Common myeloid progenitor, CD34-positive (primary cell): Measurements from ENCODE around the gene SLC39A6.
"Not testable (repeated sequence)": the region's sequence is repeated elsewhere in the genome, so short reads cannot be mapped to it uniquely, and the experiment has no call there.

Source experiments
- CTCF ChIA-PET: fragments of 350-600 bp; sonication (Branson Sonifier 250); formaldehyde crosslinking; loops from one replicate; lab custom pipeline; 2021; ENCODE audit warnings: antibody characterized with exemption; lab: Charles Lee
- POLR2A ChIA-PET: fragments of 350-600 bp; sonication (Branson Sonifier 250); formaldehyde crosslinking; loops from one replicate; lab custom pipeline; 2021; ENCODE audit warnings: antibody characterized with exemption; lab: Charles Lee
- DNase-seq, 3 donors: peaks; one replicate each; pipeline versions ENCODE4 v3.0.0 to v3.0.0-alpha.2; 2013
- H3K27ac ChIP-seq, 2 experiments: 1 replicate in 1 of 2; 2 replicates in 1 of 2; pipeline ENCODE4 v1.7.0; 2013; ENCODE audit warnings: inconsistent platforms in 2 of 2, low read length in 2 of 2, mild to moderate bottlenecking in 2 of 2, low read depth in 1 of 2, moderate library complexity in 1 of 2; ENCODE audit not compliant: severe bottlenecking in 2 of 2, insufficient read depth in 1 of 2, poor library complexity in 1 of 2
- H3K27me3 ChIP-seq, 5 experiments: replicated peaks in 2 of 5; 1 replicate in 3 of 5; 2 replicates in 2 of 5; pipeline versions ENCODE4 v1.6.1 to v1.7.0; 2013; ENCODE audit warnings: low read length in 4 of 5, mild to moderate bottlenecking in 2 of 5, moderate library complexity in 2 of 5, inconsistent platforms in 1 of 5; ENCODE audit not compliant: insufficient read depth in 5 of 5, control insufficient read depth in 4 of 5
- H3K36me3 ChIP-seq, 4 experiments: 1 replicate in 2 of 4; 2 replicates in 2 of 4; pipeline versions ENCODE4 v1.6.1 to v1.7.0; 2013; ENCODE audit warnings: low read length in 3 of 4, control low read depth in 1 of 4, mild to moderate bottlenecking in 1 of 4; ENCODE audit not compliant: control insufficient read depth in 4 of 4, insufficient read depth in 4 of 4
- H3K4me1 ChIP-seq, 4 experiments: 1 replicate in 3 of 4; 2 replicates in 1 of 4; pipeline versions ENCODE4 v1.6.1 to v1.7.1; 2013; ENCODE audit warnings: low read length in 3 of 4, mild to moderate bottlenecking in 3 of 4, control low read depth in 1 of 4, inconsistent platforms in 1 of 4, moderate library complexity in 1 of 4; ENCODE audit not compliant: control insufficient read depth in 4 of 4, insufficient read depth in 4 of 4; ENCODE audit errors: control extremely low read depth in 1 of 4
- H3K4me3 ChIP-seq, 7 experiments: 1 replicate in 4 of 7; 2 replicates in 3 of 7; pipeline versions ENCODE4 v1.5.1 to v1.7.0; 2013; ENCODE audit warnings: mild to moderate bottlenecking in 7 of 7, low read length in 6 of 7, moderate library complexity in 6 of 7, inconsistent platforms in 2 of 7, low read depth in 2 of 7, control low read depth in 1 of 7; ENCODE audit not compliant: insufficient read depth in 4 of 7, control insufficient read depth in 1 of 7; ENCODE audit errors: extremely low read depth in 1 of 7
- H3K9me3 ChIP-seq, 5 experiments: 1 replicate in 4 of 5; 2 replicates in 1 of 5; pipeline versions ENCODE4 v1.6.1 to v1.7.1; 2013; ENCODE audit warnings: low read length in 4 of 5, mild to moderate bottlenecking in 2 of 5, inconsistent platforms in 1 of 5, low read depth in 1 of 5, moderate library complexity in 1 of 5; ENCODE audit not compliant: control insufficient read depth in 4 of 5, insufficient read depth in 2 of 5; ENCODE audit errors: control extremely low read depth in 1 of 5
- WGBS: methylation state at CpG from one replicate; pipeline ENCODE4 v1.1.5; 2013; ENCODE audit not compliant: insufficient coverage; 5-methylcytosine and 5-hydroxymethylcytosine counted together

The SLC39A6 gene

GRCh38 chr18:36083729-36084128 is 45.4 kb downstream of the SLC39A6 start:
- Histone ChIP-seq H3K27ac (no peak overlapping the region), H3K4me3 (no peak overlapping the region), H3K27me3 (no peaks in the 10 kb centered on the region), H3K9me3 (peaks cover 0 to 18% (median 10%) of the 10 kb centered on the region in 5 experiments), H3K4me1 (no peaks in the 10 kb centered on the region), H3K36me3 (no peaks in the 10 kb centered on the region)
- DNase-seq = no peak
- CTCF ChIA-PET = no interaction called here
- WGBS = 100% methylated on average over 1 of the region's 2 CpGs
- POLR2A ChIA-PET = no interaction called here

GRCh38 chr18:36081118-36081517 is 48.0 kb downstream of the SLC39A6 start:
- H3K27me3 ChIP-seq, POLR2A ChIA-PET, H3K4me1 ChIP-seq, H3K27ac ChIP-seq, H3K4me3 ChIP-seq, H3K36me3 ChIP-seq, DNase-seq, CTCF ChIA-PET: not testable (repeated sequence)
- peaks cover 0 to 18% (median 10%) of the 10 kb centered on the region in 5 experiments for H3K9me3 ChIP-seq
- 89% methylated on average over 1 of the region's 2 CpGs for WGBS

- DNase-seq = no peak
- no peak overlapping the region for H3K4me3 ChIP-seq
- ChIA-PET CTCF (interaction anchor here (2.3 kb wide), 1 partner anchor 10 kb away, joined by 7 read pairs; no protein-coding TSS in a partner anchor), POLR2A (interaction anchor here (0.6 kb wide), 1 partner anchor 934 kb away, joined by 6 read pairs; no protein-coding TSS in a partner anchor)
- WGBS = 93% methylated on average over 2 of the region's 6 CpGs
- peaks cover 0 to 18% (median 9%) of the 10 kb centered on the region in 5 experiments for H3K9me3 ChIP-seq
- H3K36me3 ChIP-seq = no peaks in the 10 kb centered on the region
- H3K4me1 ChIP-seq = peaks cover 0 to 3% (median 0%) of the 10 kb centered on the region in 4 experiments
- no peaks in the 10 kb centered on the region for H3K27me3 ChIP-seq
- no peak overlapping the region for H3K27ac ChIP-seq
Measured at GRCh38 chr18:36078751-36079529, 50.2 kb downstream of the SLC39A6 start.

- POLR2A ChIA-PET, H3K27ac ChIP-seq, H3K36me3 ChIP-seq, H3K4me1 ChIP-seq, CTCF ChIA-PET, DNase-seq, H3K27me3 ChIP-seq, H3K4me3 ChIP-seq: not testable (repeated sequence)
- H3K9me3 ChIP-seq = peaks cover 0 to 18% (median 9%) of the 10 kb centered on the region in 5 experiments
- 100% methylated on average over 2 of the region's 27 CpGs for whole genome bisulfite sequencing
Measured at GRCh38 chr18:36077764-36078163, 51.4 kb downstream of the SLC39A6 start.

DNA sequence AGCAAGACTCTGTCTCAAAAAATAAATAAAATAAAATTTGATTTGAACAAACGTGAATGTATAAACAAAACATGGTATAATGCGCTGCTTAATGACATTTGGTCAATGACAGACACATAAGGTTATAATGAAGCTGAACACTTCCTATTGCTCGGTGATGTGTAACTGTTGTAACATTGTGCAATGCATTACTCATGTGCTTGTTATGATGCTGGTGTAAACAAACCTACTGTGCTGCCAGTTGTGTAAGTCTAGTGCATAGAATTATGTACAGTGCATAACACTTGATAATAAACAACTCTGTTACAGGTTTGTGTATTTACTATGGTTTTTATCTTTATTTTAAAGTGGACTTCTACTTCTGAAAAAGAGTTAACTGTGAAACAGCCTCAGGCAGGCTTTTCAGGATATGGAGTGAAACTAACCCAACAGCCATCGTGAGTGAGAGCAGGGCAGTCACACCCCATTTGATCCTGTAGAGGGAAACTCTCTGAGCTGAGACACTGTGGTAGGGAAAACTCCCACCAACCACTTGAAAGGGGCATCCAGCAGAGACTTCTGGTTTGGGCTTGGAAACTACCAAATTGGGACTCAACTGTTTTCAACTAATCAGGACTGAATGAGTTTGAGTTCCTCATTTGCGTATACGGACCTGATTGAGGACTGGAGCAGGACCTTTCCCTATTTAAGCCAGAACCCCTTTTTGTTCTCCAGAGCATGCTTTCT is 53.1 kb downstream of the SLC39A6 start:
- H3K9me3 ChIP-seq = peaks cover 0 to 12% (median 3%) of the 10 kb centered on the region in 5 experiments
- POLR2A ChIA-PET = no interaction called here
- H3K27me3 ChIP-seq = no peaks in the 10 kb centered on the region
- DNase-seq = peak in 1 of 3 donors; percentile 36
- no peaks in the 10 kb centered on the region for H3K36me3 ChIP-seq
- H3K27ac ChIP-seq = no peak overlapping the region
- no peak overlapping the region for H3K4me3 ChIP-seq
- CTCF ChIA-PET = interaction anchor here (0.9 kb wide), 1 partner anchor 13 kb away, joined by 4 read pairs; no protein-coding TSS in a partner anchor
- WGBS = 86% methylated on average over 6 of the region's 6 CpGs
- peaks cover 0 to 3% (median 0%) of the 10 kb centered on the region in 4 experiments for H3K4me1 ChIP-seq

DNA sequence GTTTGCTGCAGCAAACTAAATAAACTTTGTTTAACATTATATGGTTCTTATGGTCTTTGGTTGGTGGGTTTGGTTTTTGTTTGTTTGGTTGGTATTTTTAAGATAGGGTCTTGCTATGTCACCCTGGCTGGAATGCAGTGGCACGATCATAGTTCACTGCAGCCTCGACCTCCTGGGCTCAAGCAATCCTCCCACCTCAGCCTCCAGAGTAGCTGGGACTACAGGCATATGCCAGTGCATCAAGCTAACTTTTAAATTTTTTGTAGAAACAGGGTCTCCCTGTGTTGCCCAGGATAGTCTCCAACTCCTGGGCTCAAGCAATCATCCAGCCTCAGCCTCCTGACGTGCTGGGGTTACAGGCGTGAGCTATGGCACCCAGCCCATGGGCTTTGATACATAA is 54.7 kb downstream of the SLC39A6 start:
- 100% methylated on average over 2 of the region's 4 CpGs for WGBS
- Histone ChIP-seq H3K27me3 (peaks cover 0 to 5% (median 0%) of the 10 kb centered on the region in 5 experiments), H3K4me3 (no peak overlapping the region), H3K27ac (no peak overlapping the region), H3K36me3 (no peaks in the 10 kb centered on the region), H3K9me3 (peaks cover 0 to 3% (median 0%) of the 10 kb centered on the region in 5 experiments), H3K4me1 (peaks cover 0 to 3% (median 0%) of the 10 kb centered on the region in 4 experiments)
- ChIA-PET CTCF (interaction anchor here (1.0 to 1.2 kb wide), 2 partner anchors 20 to 56 kb away, joined by 3 read pairs; no protein-coding TSS in a partner anchor), POLR2A (interaction anchor here (0.6 kb wide), 1 partner anchor 535 kb away, joined by 6 read pairs; no protein-coding TSS in a partner anchor)
- no peak for DNase-seq
